NOMO-1 treated with DMSO at 0.1 percent for 48 hours (cell line): ENCODE results near the gene NLGN4X.

ENCODE experiments used
- DNase-seq: peaks from one replicate; lab custom pipeline; 2025; ENCODE audit not compliant: unreplicated experiment; lab: John Stamatoyannopoulos, UW

Gene NLGN4X

GRCh38 chrX:5876984-5877596 is 351.6 kb downstream of the NLGN4X start:
- peak; percentile 22 for DNase-seq

- DNase-seq = no peak
These were observed 358.4 kb downstream of the NLGN4X start for GRCh38 chrX:5870238-5870637.

DNA sequence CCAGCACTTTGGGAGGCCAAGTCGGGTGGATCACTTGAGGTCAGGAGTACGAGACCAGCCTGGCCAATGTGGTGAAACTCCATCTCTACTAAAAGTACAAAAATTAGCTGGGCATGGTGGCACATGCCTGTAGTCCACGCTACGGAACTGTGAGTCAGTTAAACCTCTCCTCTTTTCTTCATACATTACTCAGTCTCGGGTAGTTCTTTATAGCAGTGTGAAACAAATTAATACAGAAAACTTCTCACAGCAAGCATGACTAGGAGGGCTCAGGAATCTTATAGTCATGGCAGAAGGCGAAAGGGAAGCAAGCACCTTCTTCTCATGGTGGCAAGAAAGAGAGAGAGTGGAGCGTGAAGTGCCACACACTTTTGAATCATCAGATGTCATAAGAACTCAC is 358.9 kb downstream of the NLGN4X start:
- no peak for DNase-seq

DNA sequence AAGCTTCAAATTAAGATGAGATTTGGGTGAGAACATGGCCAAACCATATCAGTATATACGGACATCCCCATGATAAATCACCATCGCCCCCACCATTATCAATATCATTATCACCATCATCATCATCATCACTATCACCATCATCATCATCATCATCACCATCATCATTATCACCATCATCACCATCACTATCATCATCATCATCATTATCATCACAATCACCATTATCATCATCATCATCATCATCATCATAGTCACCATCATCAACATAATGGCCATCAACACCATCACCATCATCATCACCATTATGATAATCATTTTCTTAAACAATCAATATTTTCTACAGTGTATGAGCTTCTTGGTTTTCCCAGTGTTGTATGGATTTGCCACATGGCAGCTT is 360.9 kb downstream of the NLGN4X start:
- DNase-seq = no peak

- peak; percentile 66 for DNase-seq
These were observed 371.4 kb downstream of the NLGN4X start for GRCh38 chrX:5857232-5857631.

- no peak for DNase-seq
These were observed 375.7 kb downstream of the NLGN4X start for GRCh38 chrX:5852941-5853340.

DNA sequence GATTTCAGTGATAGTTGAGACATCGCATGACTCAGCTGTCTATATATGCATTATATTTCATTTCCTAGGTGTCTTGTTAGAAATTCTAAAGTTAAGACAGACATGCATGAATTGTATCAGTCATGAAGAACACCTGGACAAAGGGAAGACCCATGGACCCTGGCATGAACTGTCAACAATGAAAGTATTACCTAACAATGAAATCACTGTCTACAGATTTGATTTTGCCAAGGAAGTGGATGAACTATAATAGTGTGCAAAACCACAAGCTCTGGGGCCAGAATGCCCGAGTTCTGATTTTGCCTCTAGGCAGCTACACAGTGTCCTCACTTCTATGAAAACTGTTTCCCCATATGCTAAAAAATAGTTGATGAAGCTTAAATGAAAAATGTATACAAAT is 386.1 kb downstream of the NLGN4X start:
- DNase-seq = no peak
